Spleen (tissue), 7 donors: Measurements from ENCODE around the gene PILRA.

Source experiments
- POLR2A ChIP-seq, 3 donors: fragments of 450-650 bp; IDR thresholded peaks; one replicate each; pipeline ENCODE4 v1.5.1; 2017; ENCODE audit warnings: antibody characterized with exemption in 3 of 3, mild to moderate bottlenecking in 1 of 3
- POLR2AphosphoS5 ChIP-seq, 3 donors: sonication (generic); formaldehyde crosslinking; IDR thresholded peaks; one replicate each; pipeline ENCODE4 v1.5.1; 2017; ENCODE audit warnings: antibody characterized with exemption in 3 of 3
- TF ChIP-seq, protein P1 (sequence below), 11 experiments: fragments of 200-600 bp in 7 of 11; fragments of 450-650 bp in 4 of 11; sonication (generic) in 4 of 11; IDR thresholded peaks in 8 of 11; conservative IDR thresholded peaks in 3 of 11; 1 replicate in 7 of 11; 2 replicates in 4 of 11; pipeline versions ENCODE4 v1.4.0 to v1.8.0; 2016 to 2021; ENCODE audit warnings: antibody characterized with exemption in 11 of 11, inconsistent platforms in 4 of 11, mild to moderate bottlenecking in 1 of 11
- donor health status: DM: no; HTN: no; CAD: no; lungs with moderate emphysema.
- donor health status: DM: no; HTN: no; CAD: no.
- donor health status: DM: no; HTN: no; CAD: no.

GRCh38 chr7:100423315-100423714 is 50.0 kb downstream of the PILRA start:
- TF ChIP-seq POLR2A (IDR thresholded peaks at IDR 0.05) (no peak), POLR2AphosphoS5 (IDR thresholded peaks at IDR 0.05) (no peak)
- TF ChIP-seq, protein P1, sequence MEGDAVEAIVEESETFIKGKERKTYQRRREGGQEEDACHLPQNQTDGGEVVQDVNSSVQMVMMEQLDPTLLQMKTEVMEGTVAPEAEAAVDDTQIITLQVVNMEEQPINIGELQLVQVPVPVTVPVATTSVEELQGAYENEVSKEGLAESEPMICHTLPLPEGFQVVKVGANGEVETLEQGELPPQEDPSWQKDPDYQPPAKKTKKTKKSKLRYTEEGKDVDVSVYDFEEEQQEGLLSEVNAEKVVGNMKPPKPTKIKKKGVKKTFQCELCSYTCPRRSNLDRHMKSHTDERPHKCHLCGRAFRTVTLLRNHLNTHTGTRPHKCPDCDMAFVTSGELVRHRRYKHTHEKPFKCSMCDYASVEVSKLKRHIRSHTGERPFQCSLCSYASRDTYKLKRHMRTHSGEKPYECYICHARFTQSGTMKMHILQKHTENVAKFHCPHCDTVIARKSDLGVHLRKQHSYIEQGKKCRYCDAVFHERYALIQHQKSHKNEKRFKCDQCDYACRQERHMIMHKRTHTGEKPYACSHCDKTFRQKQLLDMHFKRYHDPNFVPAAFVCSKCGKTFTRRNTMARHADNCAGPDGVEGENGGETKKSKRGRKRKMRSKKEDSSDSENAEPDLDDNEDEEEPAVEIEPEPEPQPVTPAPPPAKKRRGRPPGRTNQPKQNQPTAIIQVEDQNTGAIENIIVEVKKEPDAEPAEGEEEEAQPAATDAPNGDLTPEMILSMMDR (IDR thresholded peaks at IDR 0.05 in 8 of 11, conservative IDR thresholded peaks at IDR 0.05 in 3 of 11): no peak
